ENCODE measurements around the gene C2CD4D. TPM values are rescaled to one million over a fixed set of nuclear protein-coding genes. Genes with fewer than 3 reads are reported as not detected.

C2CD4D gene
- total RNA-seq, 1 experiment from 2014 or later, result 1.4 TPM

DNA sequence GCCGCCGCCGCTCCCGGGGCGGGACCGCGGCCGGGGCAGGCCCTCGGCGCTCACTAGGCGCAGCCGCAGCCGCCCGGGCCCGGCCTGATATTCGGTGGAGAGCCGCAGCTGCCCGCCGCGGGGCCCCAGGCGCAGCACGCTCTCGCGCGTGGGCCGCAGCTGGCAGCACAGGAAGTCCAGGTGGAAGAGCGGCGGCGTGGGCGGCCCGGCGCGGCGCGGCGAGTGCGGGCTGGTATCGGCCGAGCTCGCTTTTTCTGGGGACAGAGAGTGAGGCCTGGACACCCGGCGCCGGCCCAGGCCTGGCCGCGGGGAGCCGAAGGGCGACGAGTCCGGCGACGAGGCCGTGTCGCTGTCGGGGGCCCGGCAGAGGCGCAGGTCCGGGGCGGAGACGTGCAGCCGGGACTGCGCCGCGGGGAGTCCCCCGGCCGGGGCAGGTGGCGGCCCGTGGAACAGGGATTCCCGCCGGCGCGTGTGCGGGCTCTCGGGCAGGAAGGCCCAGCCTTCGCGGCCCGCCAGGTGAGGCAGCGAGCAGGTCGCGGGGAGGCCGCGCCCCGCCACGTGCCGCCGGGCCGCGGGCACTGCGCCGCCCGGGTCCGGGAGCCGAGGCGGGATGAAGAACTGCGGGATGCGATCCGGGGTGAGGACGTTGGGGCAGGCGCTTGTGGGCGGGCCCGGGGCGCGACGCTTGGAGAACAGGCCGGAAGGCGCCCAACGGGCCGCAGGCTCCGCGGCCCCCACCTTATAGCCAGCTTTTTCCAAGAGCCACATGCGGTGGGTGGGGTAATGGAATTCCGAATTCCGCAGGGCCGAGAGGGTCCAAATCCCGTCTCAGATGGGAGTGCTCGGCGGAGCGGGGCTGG is 1.2 kb downstream of the C2CD4D start:
- no peaks in the 10 kb centered on the region for H3K36me3 ChIP-seq (ENCODE audit: low read depth)
- no peaks in the 10 kb centered on the region for H3K9me2 ChIP-seq (ENCODE audit: insufficient read depth)
- intact Hi-C loops (cut with micrococcal nuclease; ENCODE audit: unreplicated experiment), result loop anchor here (1.0 to 10.0 kb wide), 7 partner anchors 70 to 554 kb away; partner anchors contain the start of genes MRPL9, THEM4 and ZNF687
- H3K27me3 ChIP-seq (ENCODE audit: insufficient read depth, low read depth), result no peaks in the 10 kb centered on the region
- peak overlapping the region; percentile 80 for H2AFZ ChIP-seq
- CTCF ChIA-PET, result interaction anchor here (0.6 kb wide), 2 partner anchors 52 to 150 kb away, joined by 3 to 5 read pairs; no protein-coding TSS in a partner anchor
- H4K20me1 ChIP-seq (ENCODE audit: insufficient read depth), result no peaks in the 10 kb centered on the region
- POLR2A ChIA-PET (ENCODE audit: unreplicated experiment), result interaction anchor here (0.6 kb wide), 2 partner anchors 12 to 90 kb away, joined by 4 read pairs; no protein-coding TSS in a partner anchor
- peaks cover 18% of the 10 kb centered on the region; the same call in 1 of the 2 replicates for H3K79me2 ChIP-seq (ENCODE audit: low read depth)
- no peaks in the 10 kb centered on the region for H3K9me3 ChIP-seq (ENCODE audit: insufficient read depth, low read depth)
- H3K4me3 ChIP-seq, result peak overlapping the region; percentile 57
- peak; percentile 30 to 31 for DNase-seq
- H3K4me2 ChIP-seq, result peak overlapping the region; percentile 77
- H3K4me1 ChIP-seq (replicated peaks; ENCODE audit: insufficient read depth), result peaks cover 35% of the 10 kb centered on the region
- BruUV-seq (replicated peaks), result no TSS peak
- peaks cover 32% of the 10 kb centered on the region for H3F3A ChIP-seq (ENCODE audit: insufficient read depth, low read depth)
- peak overlapping the region; percentile 86 for H3K27ac ChIP-seq
- TF ChIP-seq CTCF (conservative IDR thresholded peaks at IDR 0.05) (no peak), EZH2 (IDR thresholded peaks at IDR 0.05; ENCODE audit: low read depth) (no peak)

DNA sequence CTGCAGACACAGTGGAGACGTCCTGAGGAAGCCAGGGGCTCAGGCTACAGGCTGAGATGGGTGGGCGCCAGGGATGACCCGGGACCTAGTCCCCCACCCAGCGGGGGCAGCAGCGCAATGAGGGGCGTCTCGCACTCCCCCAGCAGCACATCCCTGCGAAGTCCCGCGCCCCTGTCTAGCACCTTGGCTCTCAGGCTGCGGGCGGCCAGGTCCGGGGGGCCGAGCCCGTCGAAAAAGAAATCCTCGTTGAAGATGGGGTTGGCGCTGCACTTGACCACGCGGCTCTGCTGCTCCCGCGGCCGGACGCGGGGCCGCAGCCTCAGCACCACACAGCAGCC is 1.8 kb downstream of the C2CD4D start:
- H3K9me3 ChIP-seq (ENCODE audit: insufficient read depth, low read depth), result no peaks in the 10 kb centered on the region
- POLR2A ChIA-PET (ENCODE audit: unreplicated experiment), result no interaction called here
- no peaks in the 10 kb centered on the region for H3K9me2 ChIP-seq (ENCODE audit: insufficient read depth)
- H3K4me2 ChIP-seq, result peak overlapping the region; percentile 77
- no peaks in the 10 kb centered on the region for H4K20me1 ChIP-seq (ENCODE audit: insufficient read depth)
- H3F3A ChIP-seq (ENCODE audit: insufficient read depth, low read depth), result peaks cover 32% of the 10 kb centered on the region
- TF ChIP-seq EZH2 (IDR thresholded peaks at IDR 0.05; ENCODE audit: low read depth), result no peak
- no peak for TF ChIP-seq CTCF (conservative IDR thresholded peaks at IDR 0.05)
- H3K4me3 ChIP-seq, result peak overlapping the region; percentile 57
- H3K79me2 ChIP-seq (ENCODE audit: low read depth), result peaks cover 18% of the 10 kb centered on the region; the same call in 1 of the 2 replicates
- BruUV-seq (replicated peaks), result no TSS peak
- peak overlapping the region; percentile 80; the same call in 1 of the 2 replicates for H2AFZ ChIP-seq
- no peak for DNase-seq
- H3K4me1 ChIP-seq (replicated peaks; ENCODE audit: insufficient read depth), result peaks cover 36% of the 10 kb centered on the region
- no peaks in the 10 kb centered on the region for H3K36me3 ChIP-seq (ENCODE audit: low read depth)
- H3K27ac ChIP-seq, result peak overlapping the region; percentile 12; the same call in 1 of the 2 replicates
- CTCF ChIA-PET, result no interaction called here
- intact Hi-C loops (cut with micrococcal nuclease; ENCODE audit: unreplicated experiment), result loop anchor here (1.0 to 10.0 kb wide), 8 partner anchors 71 to 641 kb away; partner anchors contain the start of genes MRPL9, THEM4, TUFT1 and ZNF687
- H3K27me3 ChIP-seq (ENCODE audit: insufficient read depth, low read depth), result no peaks in the 10 kb centered on the region

GRCh38 chr1:151837197-151837596 is 2.4 kb downstream of the C2CD4D start:
- intact Hi-C loops (cut with micrococcal nuclease; ENCODE audit: unreplicated experiment), result loop anchor here (2.0 to 10.0 kb wide), 6 partner anchors 75 to 640 kb away; partner anchors contain the start of genes MRPL9, TUFT1 and ZNF687
- no peak overlapping the region for H2AFZ ChIP-seq

More at GRCh38 chr1:151837197-151837596, 2.4 kb downstream of the C2CD4D start:
- H4K20me1 ChIP-seq (ENCODE audit: insufficient read depth), result no peaks in the 10 kb centered on the region
- BruUV-seq (replicated peaks), result no TSS peak
- H3K9me2 ChIP-seq (ENCODE audit: insufficient read depth), result no peaks in the 10 kb centered on the region
- no peaks in the 10 kb centered on the region for H3K36me3 ChIP-seq (ENCODE audit: low read depth)
- no peak overlapping the region for H3K4me3 ChIP-seq
- peak in 1 of 2 experiments; percentile 34 for DNase-seq
- ChIA-PET POLR2A (ENCODE audit: unreplicated experiment) (interaction anchor here (0.6 kb wide), 1 partner anchor 1926 kb away, joined by 6 read pairs; no protein-coding TSS in a partner anchor), CTCF (interaction anchor here (0.6 to 1.2 kb wide), 7 partner anchors 77 to 1232 kb away, joined by 3 to 8 read pairs (median 5); no protein-coding TSS in a partner anchor)
- peaks cover 32% of the 10 kb centered on the region for H3F3A ChIP-seq (ENCODE audit: insufficient read depth, low read depth)
- no peak for TF ChIP-seq CTCF (conservative IDR thresholded peaks at IDR 0.05)
- no peak for TF ChIP-seq EZH2 (IDR thresholded peaks at IDR 0.05; ENCODE audit: low read depth)
- peak overlapping the region; percentile 77 for H3K4me2 ChIP-seq
- no peaks in the 10 kb centered on the region for H3K27me3 ChIP-seq (ENCODE audit: insufficient read depth, low read depth)
- peak overlapping the region; percentile 12; the same call in 1 of the 2 replicates for H3K27ac ChIP-seq
- H3K4me1 ChIP-seq (replicated peaks; ENCODE audit: insufficient read depth), result peaks cover 43% of the 10 kb centered on the region
- H3K79me2 ChIP-seq (ENCODE audit: low read depth), result peaks cover 18% of the 10 kb centered on the region; the same call in 1 of the 2 replicates
- no peaks in the 10 kb centered on the region for H3K9me3 ChIP-seq (ENCODE audit: insufficient read depth, low read depth)
